Measurements from ENCODE around the gene CBARP.
A peak's percentile ranks its signal among the peaks of the same experiment; 100 is the strongest.

The CBARP gene

DNA sequence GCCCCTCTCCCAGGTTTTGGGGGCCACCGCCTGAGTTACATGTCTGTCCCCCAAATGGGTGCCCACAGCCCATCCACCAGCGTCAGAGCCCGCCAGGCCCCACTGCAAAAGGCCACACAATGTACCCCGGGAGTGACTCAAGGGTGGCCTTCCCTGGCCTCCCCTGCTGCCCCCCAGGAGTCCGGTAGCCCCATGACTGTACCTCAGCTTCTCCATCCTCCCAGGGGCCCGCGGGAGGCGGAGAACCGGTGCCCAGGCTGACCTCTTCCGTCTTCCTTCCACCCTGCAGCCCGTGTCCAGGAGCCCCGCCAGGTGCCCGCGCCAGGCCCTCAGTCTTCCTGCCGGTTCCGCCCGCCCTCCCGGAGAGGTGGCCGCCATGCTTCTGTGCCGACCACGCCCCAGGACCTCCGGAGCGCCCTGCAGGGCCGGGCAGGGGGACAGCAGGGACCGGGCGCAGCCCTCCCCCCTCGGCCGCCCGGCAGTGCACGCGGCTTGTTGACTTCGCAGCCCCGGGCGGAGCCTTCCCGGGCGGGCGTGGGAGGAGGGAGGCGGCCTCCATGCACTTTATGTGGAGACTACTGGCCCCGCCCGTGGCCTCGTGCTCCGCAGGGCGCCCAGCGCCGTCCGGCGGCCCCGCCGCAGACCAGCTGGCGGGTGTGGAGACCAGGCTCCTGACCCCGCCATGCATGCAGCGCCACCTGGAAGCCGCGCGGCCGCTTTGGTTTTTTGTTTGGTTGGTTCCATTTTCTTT lies 10.3 kb downstream of the CBARP start:
- no peak for DNase-seq (ENCODE audit: low spot score)

- DNase-seq (ENCODE audit: low spot score) = no peak
Measured at GRCh38 chr19:1226522-1227303, 11.1 kb downstream of the CBARP start.

DNA sequence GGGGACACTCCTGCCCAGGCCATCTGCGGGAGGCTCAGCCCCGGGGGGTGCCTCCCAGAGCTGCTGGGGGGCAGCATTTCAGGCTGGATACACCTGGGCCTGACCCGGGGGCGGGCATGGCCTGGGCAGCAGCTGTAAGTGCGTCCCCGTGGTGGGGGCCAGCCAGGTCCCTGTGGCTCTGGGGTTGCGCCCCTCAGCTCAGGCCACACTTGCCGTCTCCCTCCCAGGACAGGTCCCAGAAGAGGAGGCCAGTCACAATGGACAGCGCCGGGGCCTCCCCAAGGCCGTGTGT lies 11.6 kb downstream of the CBARP start:
- DNase-seq (ENCODE audit: low spot score) = no peak

GRCh38 chr19:1225440-1226226 lies 12.2 kb downstream of the CBARP start:
- DNase-seq (ENCODE audit: low spot score) = no peak

DNA sequence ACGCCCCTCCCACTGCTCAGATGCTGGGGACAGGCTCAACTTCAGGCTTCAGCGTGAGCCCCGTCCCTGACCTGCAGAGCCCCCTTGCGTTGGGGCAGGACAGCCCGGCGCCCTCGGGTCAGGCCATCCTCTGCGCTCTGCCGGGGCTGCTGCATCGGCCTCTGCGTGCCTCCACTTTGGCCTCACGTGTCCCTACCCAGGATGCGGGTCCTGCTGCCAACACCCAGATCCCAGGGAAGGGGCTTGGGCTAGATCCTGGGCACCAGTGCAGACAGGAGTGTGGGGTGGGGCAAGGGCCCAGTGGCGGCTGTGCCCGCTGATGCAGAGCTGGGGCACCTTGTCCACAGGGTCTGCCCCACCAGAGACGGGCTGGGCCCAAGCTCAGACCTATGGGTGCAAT lies 13.0 kb downstream of the CBARP start:
- no peak for DNase-seq (ENCODE audit: low spot score)

DNA sequence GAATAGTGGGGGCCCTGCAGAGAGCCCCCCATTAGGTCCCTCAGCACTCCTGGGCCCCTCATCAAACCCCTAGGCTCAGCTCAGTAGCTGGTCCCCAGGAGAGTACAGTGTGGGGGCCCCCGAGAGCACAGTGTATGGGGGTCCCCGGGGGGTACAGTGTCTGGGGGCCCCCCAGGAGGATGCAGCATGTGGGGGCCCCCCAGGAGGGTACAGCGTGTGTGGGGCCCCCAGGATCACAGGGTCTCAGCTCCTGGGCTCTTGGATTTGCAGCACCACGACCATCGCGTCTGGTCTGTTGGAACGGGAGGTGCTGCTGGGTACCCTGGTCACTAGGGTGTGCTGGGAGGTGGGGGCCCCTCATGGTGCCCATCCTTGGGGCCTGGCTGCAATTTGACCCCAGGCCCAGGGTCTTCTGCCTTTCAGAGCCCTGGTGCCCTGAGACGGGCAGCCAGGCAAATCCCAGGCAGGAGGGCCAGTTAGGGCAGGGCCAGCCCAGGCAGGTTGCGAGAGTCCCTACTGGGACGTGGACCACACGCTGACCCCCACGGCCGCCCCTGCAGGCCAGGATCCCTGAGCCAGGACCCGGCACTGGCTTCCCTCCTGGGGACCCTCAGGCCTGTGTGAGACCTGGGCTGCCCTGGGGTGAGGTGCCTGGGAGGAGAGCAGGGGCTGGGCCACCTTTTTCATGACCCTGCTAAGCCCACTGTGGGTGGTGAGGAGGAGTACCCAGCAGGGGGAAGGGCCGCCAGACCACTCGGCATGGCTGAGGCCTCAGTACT lies 13.6 kb downstream of the CBARP start:
- DNase-seq (ENCODE audit: low spot score) = no peak

DNA sequence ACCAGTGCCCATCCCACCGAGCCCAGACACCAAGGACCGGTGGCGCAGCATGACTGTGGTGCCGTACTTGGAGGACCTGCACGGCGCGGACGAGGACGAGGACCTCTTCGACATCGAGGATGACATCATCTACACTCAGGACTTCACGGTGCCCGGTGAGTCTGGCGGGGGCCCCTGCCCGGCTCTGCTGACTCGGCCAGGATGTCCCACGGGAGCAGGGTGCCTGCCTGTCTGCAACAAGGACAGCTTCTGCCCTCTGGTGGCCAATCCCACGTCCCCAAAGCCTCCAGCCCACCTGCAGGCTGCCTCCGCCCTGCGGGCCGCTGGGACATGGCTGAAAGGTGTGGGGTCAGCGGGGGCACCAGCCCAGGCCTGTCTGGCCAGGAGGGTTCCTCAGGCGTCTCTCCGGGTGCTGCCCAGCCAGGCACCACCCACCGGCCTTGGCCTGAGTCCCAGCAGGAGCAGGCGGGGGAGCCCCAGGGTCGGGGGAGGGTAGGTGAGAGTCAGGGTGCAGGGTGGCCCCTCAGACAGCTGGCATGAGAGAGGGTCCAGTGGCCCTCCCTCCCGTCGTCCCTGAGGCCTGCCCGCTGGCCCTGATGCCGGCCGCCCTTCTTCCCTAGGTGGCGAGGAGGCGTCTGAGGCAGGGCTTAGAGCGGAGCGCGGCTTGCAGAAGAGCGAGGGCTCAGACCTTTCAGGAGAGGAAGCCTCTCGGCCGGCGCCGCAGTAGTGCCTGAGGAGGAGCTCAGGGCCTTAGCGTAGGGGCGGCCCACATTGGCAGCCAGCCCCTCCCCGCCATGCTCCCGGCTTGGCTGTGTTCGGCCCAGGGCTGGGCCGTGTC lies 14.6 kb downstream of the CBARP start:
- DNase-seq (ENCODE audit: low spot score) = no peak

- no peak for DNase-seq (ENCODE audit: low spot score)
Measured at GRCh38 chr19:1222394-1222793, 15.4 kb downstream of the CBARP start.

DNA sequence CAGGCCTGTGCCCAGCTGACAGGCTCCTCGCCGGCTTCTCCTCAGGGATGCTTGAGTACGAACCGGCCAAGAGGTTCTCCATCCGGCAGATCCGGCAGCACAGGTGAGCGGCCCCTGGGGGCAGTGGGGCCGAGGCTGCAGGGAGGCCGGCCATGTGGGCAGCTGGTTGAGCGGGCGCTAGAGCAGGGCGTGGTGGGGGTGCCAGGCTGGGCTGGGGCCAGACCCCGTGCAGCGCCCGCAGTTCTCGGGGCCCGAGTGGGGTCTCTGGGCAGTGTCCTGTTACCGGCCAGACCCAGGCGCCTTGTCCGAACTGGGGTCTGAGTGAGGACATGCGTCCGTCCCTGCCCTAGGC lies 15.9 kb downstream of the CBARP start:
- DNase-seq (ENCODE audit: low spot score) = no peak

DNA sequence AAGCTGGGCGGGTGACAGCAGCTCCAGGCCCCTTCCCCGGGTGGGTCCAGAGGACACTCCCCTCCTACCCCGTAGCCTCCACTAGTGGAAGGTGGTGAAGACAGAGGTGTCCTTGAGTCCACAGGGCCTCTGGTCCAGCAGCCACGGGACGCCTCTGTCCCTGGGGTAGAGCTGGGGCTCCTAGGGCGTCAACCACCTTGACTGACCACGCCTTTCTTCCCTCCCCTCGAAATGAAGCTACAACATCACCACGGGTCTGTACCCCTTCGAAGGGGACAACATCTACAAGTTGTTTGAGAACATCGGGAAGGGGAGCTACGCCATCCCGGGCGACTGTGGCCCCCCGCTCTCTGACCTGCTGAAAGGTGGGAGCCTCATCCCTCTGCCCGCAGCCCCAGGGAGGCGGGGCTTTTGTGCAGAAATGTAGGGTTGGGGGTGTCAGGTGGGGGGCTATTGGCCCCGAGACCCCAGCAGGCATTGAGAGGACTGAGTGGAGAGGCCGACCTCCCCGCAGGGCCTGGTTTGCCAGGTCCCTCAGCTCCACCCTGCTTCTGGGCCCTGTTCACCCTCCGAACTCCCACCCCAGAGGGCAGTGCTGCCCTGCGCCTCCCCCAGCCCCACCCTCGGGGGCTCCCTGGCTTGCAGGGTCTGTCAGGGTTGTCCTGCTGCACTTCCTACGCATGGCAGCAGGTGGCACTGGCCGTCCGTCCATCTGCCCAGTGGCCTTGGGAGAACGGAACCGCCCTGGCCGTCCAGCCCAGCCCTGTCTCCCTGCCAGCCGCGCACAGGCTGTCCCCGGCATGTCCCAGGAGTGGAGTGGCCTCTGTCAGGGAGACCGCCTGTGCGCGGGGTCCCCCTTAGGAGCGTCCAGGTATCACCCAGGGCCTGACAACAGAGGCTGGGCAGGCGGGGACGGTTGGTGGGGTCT lies 16.6 kb downstream of the CBARP start:
- peak; percentile 84 for DNase-seq (ENCODE audit: low spot score)

DNA sequence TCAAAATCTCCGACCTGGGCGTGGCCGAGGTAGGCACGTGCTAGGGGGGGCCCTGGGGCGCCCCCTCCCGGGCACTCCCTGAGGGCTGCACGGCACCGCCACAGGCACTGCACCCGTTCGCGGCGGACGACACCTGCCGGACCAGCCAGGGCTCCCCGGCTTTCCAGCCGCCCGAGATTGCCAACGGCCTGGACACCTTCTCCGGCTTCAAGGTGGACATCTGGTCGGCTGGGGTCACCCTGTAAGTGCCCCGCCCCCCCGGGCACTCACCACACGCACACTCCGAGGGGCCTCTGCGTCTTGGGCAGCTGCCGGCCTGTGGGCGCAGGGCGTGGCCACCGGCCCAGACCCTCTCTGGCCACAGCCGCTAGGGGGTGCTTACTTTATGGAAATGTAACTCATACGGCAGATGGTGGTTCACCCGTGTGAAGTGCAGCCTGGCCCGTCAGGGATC lies 17.3 kb downstream of the CBARP start:
- DNase-seq (ENCODE audit: low spot score) = no peak

GRCh38 chr19:1219786-1220476 lies 17.9 kb downstream of the CBARP start:
- no peak for DNase-seq (ENCODE audit: low spot score)

- no peak for DNase-seq (ENCODE audit: low spot score)
Measured at GRCh38 chr19:1218751-1219567, 18.8 kb downstream of the CBARP start.

DNA sequence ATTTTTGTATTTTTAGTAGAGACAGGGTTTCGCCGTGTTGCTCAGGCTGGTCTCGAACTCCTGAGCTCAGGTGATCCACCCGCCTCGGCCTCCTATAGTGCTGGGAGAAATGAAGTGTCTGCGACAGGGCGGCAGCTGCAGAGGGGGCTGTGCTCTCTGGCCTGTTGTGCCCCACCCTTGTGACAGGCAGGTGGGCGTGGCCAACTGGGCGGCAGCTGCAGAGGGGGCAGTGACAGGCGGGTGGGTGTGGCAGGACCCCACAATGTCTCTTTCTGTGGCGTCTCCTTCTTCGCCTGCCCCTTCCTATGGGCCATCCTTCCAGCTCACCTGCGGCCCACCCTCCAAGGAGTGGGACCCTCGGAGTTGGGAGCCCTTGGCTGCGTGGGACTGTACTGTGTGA lies 20.4 kb downstream of the CBARP start:
- no peak for DNase-seq (ENCODE audit: low spot score)

GRCh38 chr19:1216756-1217155 lies 21.0 kb downstream of the CBARP start:
- DNase-seq (ENCODE audit: low spot score) = no peak

DNA sequence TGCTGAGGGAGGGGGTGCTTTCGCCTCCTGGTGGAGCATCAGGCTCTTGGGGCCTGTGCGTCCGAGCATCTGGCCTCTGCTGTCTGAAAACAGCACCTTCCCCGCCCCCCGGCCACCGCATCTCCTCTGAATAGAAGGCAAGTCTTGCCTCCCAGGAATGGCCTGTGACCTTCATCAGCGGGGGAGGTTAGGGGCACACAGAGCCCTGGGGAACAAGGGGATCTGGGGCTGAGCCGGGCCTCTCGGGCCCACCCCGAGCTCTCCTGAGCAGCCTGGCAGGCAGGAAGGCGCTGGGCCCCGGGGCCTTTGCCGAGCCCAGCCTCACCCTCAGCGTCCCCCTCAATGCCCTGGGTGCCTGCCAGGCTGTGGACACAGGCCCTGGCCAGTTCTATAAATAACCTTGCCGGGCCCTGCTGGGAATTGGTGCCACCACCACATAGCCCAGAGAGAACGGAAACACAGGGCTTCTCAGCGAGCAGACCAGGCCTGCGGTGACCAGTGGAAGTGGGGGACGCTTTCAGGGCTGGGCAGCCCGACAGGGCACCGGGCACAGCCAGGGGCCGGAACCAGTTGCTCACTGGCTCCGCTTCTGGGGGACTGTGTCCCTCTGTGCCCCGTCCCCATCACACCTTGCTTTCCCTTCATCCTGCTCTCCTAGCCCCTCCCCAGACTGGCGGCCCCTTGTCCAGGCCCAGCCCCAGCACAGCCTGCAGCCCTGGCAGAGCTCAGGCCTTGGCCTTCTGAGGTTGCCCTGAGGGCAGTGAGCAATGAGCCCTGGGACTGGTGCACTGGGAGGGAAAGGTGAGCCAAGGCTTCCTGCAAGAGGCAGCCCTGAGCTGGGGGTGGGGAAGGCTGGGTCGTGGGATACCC lies 22.7 kb downstream of the CBARP start:
- no peak for DNase-seq (ENCODE audit: low spot score)

GRCh38 chr19:1214299-1214861 lies 23.4 kb downstream of the CBARP start:
- DNase-seq (ENCODE audit: low spot score) = no peak

Measured in AG20443 (cell line).